ENCODE results near the gene HEXA.

HEXA gene

DNA sequence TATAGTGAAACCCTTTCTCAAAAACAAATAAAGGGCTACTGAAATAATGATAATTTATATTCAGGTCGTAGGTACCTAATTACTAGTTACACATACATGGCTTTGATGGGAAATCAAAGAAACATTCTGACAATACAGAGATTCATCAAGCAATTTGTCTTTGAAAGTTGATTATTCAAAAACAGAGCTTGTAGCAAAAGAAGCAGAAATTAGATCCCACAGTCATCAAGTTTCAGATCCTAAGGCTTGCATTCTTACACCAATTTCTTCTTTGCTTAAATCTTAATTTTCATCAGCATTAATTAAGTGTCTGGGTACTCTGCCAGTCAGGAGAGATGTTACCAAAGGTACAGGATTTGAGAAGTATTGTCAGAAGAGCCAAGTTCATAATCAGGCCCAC is 1.5 kb upstream of the HEXA start:
- peaks cover 9% of the 10 kb centered on the region for H3K4me1 ChIP-seq (ENCODE audit: control insufficient read depth, insufficient read depth, low read length, poor library complexity, severe bottlenecking)
- no CpG with 5 or more reads among the region's 1 CpG for WGBS, 2 experiments (ENCODE audit: insufficient coverage in 2 of 2)
- H3K27ac ChIP-seq (ENCODE audit: low read depth, low read length, severe bottlenecking), result no peak overlapping the region
- peaks cover 3% of the 10 kb centered on the region for H3K36me3 ChIP-seq (ENCODE audit: control insufficient read depth, insufficient read depth, low read length)
- H3K9me3 ChIP-seq (ENCODE audit: control insufficient read depth, low read length), result no peaks in the 10 kb centered on the region
- no peak overlapping the region for H3K4me3 ChIP-seq (ENCODE audit: extremely low read depth, insufficient read depth, low read length, poor library complexity, severe bottlenecking)

GRCh38 chr15:72375501-72375845 is 341 bp downstream of the HEXA start:
- peaks cover 11% of the 10 kb centered on the region for H3K36me3 ChIP-seq (ENCODE audit: control insufficient read depth, insufficient read depth, low read length)
- WGBS, 2 experiments (ENCODE audit: insufficient coverage in 2 of 2), result 0% methylated on average over 16 of the region's 17 CpGs
- H3K27ac ChIP-seq (ENCODE audit: low read depth, low read length, severe bottlenecking), result peak overlapping the region; percentile 60
- no peaks in the 10 kb centered on the region for H3K9me3 ChIP-seq (ENCODE audit: control insufficient read depth, low read length)
- H3K4me3 ChIP-seq (ENCODE audit: extremely low read depth, insufficient read depth, low read length, poor library complexity, severe bottlenecking), result peak overlapping the region; percentile 98
- peaks cover 9% of the 10 kb centered on the region for H3K4me1 ChIP-seq (ENCODE audit: control insufficient read depth, insufficient read depth, low read length, poor library complexity, severe bottlenecking)

DNA sequence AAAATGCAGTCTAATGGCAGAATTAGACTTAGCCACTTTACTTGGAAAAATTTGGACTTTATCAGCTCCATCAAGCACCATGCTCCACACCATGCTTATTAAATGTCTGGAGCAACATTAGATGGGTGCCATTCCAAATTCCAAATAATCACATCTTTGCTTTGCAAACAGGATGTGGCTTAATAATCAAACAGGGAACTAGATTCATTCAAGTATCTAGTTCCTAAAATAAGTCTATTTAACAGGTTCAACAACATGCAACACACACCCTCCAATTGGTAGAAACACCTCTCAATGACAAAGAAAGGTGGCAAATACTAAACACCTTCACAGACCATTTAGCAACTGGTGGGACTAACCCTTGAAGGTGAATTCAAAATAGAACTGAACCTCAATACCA is 3.5 kb downstream of the HEXA start:
- Histone ChIP-seq H3K36me3 (ENCODE audit: control insufficient read depth, insufficient read depth, low read length) (peaks cover 22% of the 10 kb centered on the region), H3K4me1 (ENCODE audit: control insufficient read depth, insufficient read depth, low read length, poor library complexity, severe bottlenecking) (peaks cover 9% of the 10 kb centered on the region), H3K9me3 (ENCODE audit: control insufficient read depth, low read length) (no peaks in the 10 kb centered on the region), H3K4me3 (ENCODE audit: extremely low read depth, insufficient read depth, low read length, poor library complexity, severe bottlenecking) (no peak overlapping the region), H3K27ac (ENCODE audit: low read depth, low read length, severe bottlenecking) (no peak overlapping the region)

- H3K4me1 ChIP-seq (ENCODE audit: control insufficient read depth, insufficient read depth, low read length, poor library complexity, severe bottlenecking), result peaks cover 9% of the 10 kb centered on the region
- no CpG with 5 or more reads among the region's 1 CpG for WGBS, 2 experiments (ENCODE audit: insufficient coverage in 2 of 2)
- H3K9me3 ChIP-seq (ENCODE audit: control insufficient read depth, low read length), result no peaks in the 10 kb centered on the region
- peaks cover 30% of the 10 kb centered on the region for H3K36me3 ChIP-seq (ENCODE audit: control insufficient read depth, insufficient read depth, low read length)
- H3K4me3 ChIP-seq (ENCODE audit: extremely low read depth, insufficient read depth, low read length, poor library complexity, severe bottlenecking), result no peak overlapping the region
- H3K27ac ChIP-seq (ENCODE audit: low read depth, low read length, severe bottlenecking), result no peak overlapping the region
These were observed 5.8 kb downstream of the HEXA start for GRCh38 chr15:72369964-72370363.

- peaks cover 30% of the 10 kb centered on the region for H3K36me3 ChIP-seq (ENCODE audit: control insufficient read depth, insufficient read depth, low read length)
- H3K27ac ChIP-seq (ENCODE audit: low read depth, low read length, severe bottlenecking), result no peak overlapping the region
- no peaks in the 10 kb centered on the region for H3K9me3 ChIP-seq (ENCODE audit: control insufficient read depth, low read length)
- WGBS, 2 experiments (ENCODE audit: insufficient coverage in 2 of 2), result no CpG with 5 or more reads among the region's 2 CpGs
- H3K4me3 ChIP-seq (ENCODE audit: extremely low read depth, insufficient read depth, low read length, poor library complexity, severe bottlenecking), result no peak overlapping the region
- H3K4me1 ChIP-seq (ENCODE audit: control insufficient read depth, insufficient read depth, low read length, poor library complexity, severe bottlenecking), result no peaks in the 10 kb centered on the region
These were observed 6.9 kb downstream of the HEXA start for GRCh38 chr15:72368899-72369298.

DNA sequence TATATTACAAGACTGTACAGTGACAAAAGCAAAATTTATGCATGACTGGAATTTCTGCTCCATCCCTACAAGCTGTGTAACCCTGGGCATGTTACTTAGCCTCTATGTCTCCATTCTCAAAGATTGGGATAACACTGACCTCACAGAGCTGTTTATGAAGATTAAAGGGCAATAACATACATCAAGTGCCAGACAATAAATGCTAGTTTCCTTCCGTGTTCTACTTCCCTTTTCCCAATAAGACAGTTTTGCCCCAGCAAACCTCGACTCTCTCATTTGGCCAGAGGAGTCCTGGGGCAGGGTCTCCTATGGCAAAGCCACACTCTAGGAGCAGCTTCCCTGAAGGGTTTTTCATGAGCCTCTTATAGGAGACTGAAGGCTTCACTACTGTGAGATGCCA is 7.5 kb downstream of the HEXA start:
- no peaks in the 10 kb centered on the region for H3K4me1 ChIP-seq (ENCODE audit: control insufficient read depth, insufficient read depth, low read length, poor library complexity, severe bottlenecking)

DNA sequence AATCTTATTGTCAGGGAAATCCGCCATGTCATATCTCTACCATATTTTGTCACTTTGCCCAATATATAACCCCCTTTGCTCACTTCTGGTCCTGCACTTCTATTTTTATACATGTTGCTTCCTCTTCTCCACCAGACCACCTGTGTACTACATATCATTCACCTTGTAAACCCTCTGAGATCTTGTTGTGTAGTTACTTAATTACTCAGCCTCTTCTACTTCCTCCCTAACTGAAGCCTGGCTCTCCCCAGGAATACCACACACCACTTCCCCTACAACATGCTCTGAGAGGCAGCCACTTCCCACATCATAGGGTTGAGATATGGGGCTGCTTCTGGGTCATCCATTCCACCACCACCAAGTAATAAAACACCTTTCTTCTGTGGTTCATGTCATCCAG is 10.0 kb downstream of the HEXA start:
- 100% methylated on average over 1 of the region's 1 CpG for WGBS, 2 experiments (ENCODE audit: insufficient coverage in 2 of 2)
- H3K9me3 ChIP-seq (ENCODE audit: control insufficient read depth, low read length), result no peaks in the 10 kb centered on the region
- no peak overlapping the region for H3K4me3 ChIP-seq (ENCODE audit: extremely low read depth, insufficient read depth, low read length, poor library complexity, severe bottlenecking)
- H3K36me3 ChIP-seq (ENCODE audit: control insufficient read depth, insufficient read depth, low read length), result peaks cover 31% of the 10 kb centered on the region
- no peaks in the 10 kb centered on the region for H3K4me1 ChIP-seq (ENCODE audit: control insufficient read depth, insufficient read depth, low read length, poor library complexity, severe bottlenecking)
- H3K27ac ChIP-seq (ENCODE audit: low read depth, low read length, severe bottlenecking), result no peak overlapping the region

More for the DNA sequence above, 7.5 kb downstream of the HEXA start:
- H3K36me3 ChIP-seq (ENCODE audit: control insufficient read depth, insufficient read depth, low read length), result peaks cover 32% of the 10 kb centered on the region
- no peaks in the 10 kb centered on the region for H3K9me3 ChIP-seq (ENCODE audit: control insufficient read depth, low read length)
- no peak overlapping the region for H3K27ac ChIP-seq (ENCODE audit: low read depth, low read length, severe bottlenecking)
- WGBS, 2 experiments (ENCODE audit: insufficient coverage in 2 of 2), result 83 to 88% methylated on average over 2 of the region's 2 CpGs
- H3K4me3 ChIP-seq (ENCODE audit: extremely low read depth, insufficient read depth, low read length, poor library complexity, severe bottlenecking), result no peak overlapping the region

DNA sequence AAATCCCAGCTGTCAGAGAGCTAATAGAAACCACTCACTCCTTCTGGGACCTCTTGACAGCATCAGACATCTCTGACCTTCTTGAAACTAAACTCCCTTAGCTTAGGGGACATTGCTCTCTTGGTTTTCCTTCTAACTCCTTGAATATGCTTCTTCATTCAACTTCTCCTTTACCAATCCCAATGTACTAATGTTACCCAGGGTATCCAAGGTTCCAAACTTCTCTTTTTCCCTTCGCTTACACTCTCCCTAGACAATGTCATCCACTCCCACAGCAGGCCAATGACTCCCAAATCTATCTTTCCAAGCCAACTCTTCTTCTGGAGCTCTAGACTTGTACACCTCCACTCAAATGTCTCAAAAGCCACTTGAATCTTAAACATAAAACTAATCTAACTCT is 14.6 kb downstream of the HEXA start:
- H3K4me3 ChIP-seq (ENCODE audit: extremely low read depth, insufficient read depth, low read length, poor library complexity, severe bottlenecking), result no peak overlapping the region
- peaks cover 26% of the 10 kb centered on the region for H3K36me3 ChIP-seq (ENCODE audit: control insufficient read depth, insufficient read depth, low read length)
- H3K9me3 ChIP-seq (ENCODE audit: control insufficient read depth, low read length), result no peaks in the 10 kb centered on the region
- no peak overlapping the region for H3K27ac ChIP-seq (ENCODE audit: low read depth, low read length, severe bottlenecking)
- 84 to 91% methylated on average over 1 of the region's 1 CpG for WGBS, 2 experiments (ENCODE audit: insufficient coverage in 2 of 2)
- H3K4me1 ChIP-seq (ENCODE audit: control insufficient read depth, insufficient read depth, low read length, poor library complexity, severe bottlenecking), result peaks cover 5% of the 10 kb centered on the region

DNA sequence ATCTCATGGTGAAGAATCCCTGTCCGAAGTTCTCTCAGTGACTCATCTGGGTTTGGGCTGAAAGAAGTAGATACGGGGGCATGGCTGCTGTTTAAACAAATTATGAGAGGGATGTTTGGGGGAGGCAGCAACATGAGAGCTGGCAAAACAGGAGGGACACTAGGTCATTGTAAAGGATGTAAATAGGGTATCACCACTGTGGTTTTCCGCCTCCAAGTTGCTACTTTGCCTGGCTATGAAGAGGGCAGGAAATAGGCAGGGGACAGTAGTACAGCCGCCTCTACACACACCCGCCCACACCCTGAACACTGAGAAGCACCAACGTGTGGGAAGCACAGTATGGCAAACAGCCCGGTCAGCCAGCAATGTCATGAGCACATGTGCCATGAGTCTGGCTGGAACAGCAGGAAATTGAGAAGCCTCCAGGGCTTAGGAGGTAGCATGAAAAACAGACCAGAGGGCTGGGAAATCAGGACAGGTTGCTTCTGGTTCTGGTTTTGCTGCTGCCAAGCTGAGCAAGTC is 17.1 kb downstream of the HEXA start:
- H3K27ac ChIP-seq (ENCODE audit: low read depth, low read length, severe bottlenecking), result peak overlapping the region; percentile 64
- H3K4me3 ChIP-seq (ENCODE audit: extremely low read depth, insufficient read depth, low read length, poor library complexity, severe bottlenecking), result no peak overlapping the region
- peaks cover 47% of the 10 kb centered on the region for H3K36me3 ChIP-seq (ENCODE audit: control insufficient read depth, insufficient read depth, low read length)
- peaks cover 5% of the 10 kb centered on the region for H3K4me1 ChIP-seq (ENCODE audit: control insufficient read depth, insufficient read depth, low read length, poor library complexity, severe bottlenecking)
- H3K9me3 ChIP-seq (ENCODE audit: control insufficient read depth, low read length), result no peaks in the 10 kb centered on the region
- WGBS, 2 experiments (ENCODE audit: insufficient coverage in 2 of 2), result 82 to 85% methylated on average over 5 of the region's 7 CpGs

DNA sequence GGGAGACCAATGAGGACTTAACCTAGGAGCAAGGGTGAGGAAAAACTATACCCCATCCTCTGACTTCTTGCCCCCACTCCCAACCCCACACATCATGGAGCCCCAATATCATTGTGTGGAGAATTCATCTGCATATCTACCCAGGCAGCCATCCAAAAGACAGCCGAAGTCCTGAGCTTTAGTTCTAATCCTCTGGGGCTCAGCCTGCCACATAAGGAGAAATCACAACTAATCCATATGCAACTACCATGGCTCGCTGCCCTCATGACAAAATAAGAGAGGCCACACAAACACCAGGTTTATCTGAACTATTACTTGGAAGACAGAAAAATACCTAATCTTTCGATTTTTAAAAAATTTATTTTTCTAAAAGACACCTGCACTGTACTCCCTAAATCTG is 17.7 kb downstream of the HEXA start:
- Histone ChIP-seq H3K27ac (ENCODE audit: low read depth, low read length, severe bottlenecking) (peak overlapping the region; percentile 64), H3K9me3 (ENCODE audit: control insufficient read depth, low read length) (no peaks in the 10 kb centered on the region), H3K4me1 (ENCODE audit: control insufficient read depth, insufficient read depth, low read length, poor library complexity, severe bottlenecking) (peaks cover 5% of the 10 kb centered on the region), H3K36me3 (ENCODE audit: control insufficient read depth, insufficient read depth, low read length) (peaks cover 49% of the 10 kb centered on the region), H3K4me3 (ENCODE audit: extremely low read depth, insufficient read depth, low read length, poor library complexity, severe bottlenecking) (no peak overlapping the region)
- 95% methylated on average over 2 to 3 of the region's 3 CpGs for WGBS, 2 experiments (ENCODE audit: insufficient coverage in 2 of 2)

DNA sequence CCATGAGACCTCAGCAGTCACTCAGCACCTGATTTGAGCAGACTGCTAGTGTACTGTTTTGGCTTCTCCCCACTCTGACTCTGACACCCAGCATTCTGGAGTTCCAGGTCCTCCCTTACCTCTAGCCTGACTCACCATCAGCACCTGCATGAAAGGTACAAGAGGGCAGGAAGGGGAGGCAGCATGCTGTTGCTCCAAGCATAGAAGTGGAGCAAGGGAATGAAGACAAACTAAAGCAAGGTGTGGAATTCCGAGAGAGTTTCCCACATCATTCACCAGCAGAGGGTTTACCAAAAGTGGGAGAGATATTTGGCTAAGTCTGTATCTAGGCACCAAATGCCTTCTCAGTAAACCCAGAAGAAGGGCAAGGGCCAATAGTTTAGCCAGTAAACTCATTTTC is 21.3 kb downstream of the HEXA start:
- H3K27ac ChIP-seq (ENCODE audit: low read depth, low read length, severe bottlenecking), result no peak overlapping the region
- 89 to 100% methylated on average over 1 of the region's 1 CpG for WGBS, 2 experiments (ENCODE audit: insufficient coverage in 2 of 2)
- peaks cover 73% of the 10 kb centered on the region for H3K36me3 ChIP-seq (ENCODE audit: control insufficient read depth, insufficient read depth, low read length)
- peaks cover 2% of the 10 kb centered on the region for H3K4me1 ChIP-seq (ENCODE audit: control insufficient read depth, insufficient read depth, low read length, poor library complexity, severe bottlenecking)
- no peak overlapping the region for H3K4me3 ChIP-seq (ENCODE audit: extremely low read depth, insufficient read depth, low read length, poor library complexity, severe bottlenecking)
- no peaks in the 10 kb centered on the region for H3K9me3 ChIP-seq (ENCODE audit: control insufficient read depth, low read length)

Data from mesodermal cell (in vitro differentiated cells).